GM20431 (cell line): ENCODE data around the gene SLC26A8.
"Not testable (repeated sequence)": the region's sequence is repeated elsewhere in the genome, so short reads cannot be mapped to it uniquely, and the experiment has no call there.

Source experiments
- in situ Hi-C: fragments of 300-500 bp; cut with MseI, MboI; formaldehyde crosslinking; loops from one replicate; pipeline ENCODE4 v1.15.0; 2020; ENCODE audit warnings: low sequenced_read_pairs; ENCODE audit not compliant: unreplicated experiment

SLC26A8 gene

DNA sequence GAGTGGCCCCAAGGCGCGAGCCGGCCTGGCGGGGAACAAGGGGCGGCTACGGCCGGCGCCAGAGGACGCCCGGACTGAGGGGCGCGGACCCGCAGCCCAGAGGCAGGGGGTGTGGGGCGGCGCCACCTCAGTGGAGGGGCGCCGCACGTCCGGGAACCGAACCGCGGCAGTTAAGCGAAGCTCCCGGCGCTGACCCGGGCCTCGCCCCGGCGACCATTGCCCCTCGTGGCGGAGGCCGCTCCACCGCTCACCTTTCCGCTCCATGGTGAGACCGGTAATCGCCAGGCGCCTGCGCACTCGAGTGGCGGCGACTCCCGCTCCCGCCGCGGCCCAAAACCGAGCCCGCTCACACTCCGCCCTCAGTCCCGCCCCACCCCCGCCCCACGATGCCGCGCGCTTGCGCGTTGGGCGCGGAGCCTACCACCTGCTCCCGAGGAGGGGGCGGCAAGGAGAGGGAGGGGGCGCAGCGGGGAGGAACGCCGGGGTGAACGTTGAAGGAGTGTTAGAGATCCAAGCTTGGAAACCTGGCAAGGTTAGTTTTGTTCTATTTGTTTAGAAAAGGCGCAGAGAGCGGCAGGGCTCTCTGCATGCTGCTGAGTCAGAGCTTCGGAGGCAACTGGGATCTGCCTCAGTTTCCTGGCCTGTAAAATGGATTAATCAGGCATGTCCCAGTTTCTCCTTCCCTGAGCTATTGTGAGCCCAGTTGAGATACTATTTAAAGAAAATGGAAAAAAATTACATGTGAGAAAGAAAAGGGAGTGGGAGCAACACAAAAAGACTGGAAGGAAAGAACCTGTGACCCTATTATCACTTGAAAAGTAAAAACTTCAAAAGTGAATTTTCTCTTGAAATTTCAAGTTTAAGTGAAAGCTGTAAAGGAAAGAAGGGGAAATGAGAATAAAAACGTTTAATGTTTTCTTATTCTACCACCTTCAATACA is 103.4 kb downstream of the SLC26A8 start, which contains the start of gene SRPK1:
TSS of gene SRPK1 (minus strand) at position 306 of the 940 bp plus-strand sequence. CDS start at position 264, 42 bp downstream.
- in situ Hi-C loops = no loop called here

DNA sequence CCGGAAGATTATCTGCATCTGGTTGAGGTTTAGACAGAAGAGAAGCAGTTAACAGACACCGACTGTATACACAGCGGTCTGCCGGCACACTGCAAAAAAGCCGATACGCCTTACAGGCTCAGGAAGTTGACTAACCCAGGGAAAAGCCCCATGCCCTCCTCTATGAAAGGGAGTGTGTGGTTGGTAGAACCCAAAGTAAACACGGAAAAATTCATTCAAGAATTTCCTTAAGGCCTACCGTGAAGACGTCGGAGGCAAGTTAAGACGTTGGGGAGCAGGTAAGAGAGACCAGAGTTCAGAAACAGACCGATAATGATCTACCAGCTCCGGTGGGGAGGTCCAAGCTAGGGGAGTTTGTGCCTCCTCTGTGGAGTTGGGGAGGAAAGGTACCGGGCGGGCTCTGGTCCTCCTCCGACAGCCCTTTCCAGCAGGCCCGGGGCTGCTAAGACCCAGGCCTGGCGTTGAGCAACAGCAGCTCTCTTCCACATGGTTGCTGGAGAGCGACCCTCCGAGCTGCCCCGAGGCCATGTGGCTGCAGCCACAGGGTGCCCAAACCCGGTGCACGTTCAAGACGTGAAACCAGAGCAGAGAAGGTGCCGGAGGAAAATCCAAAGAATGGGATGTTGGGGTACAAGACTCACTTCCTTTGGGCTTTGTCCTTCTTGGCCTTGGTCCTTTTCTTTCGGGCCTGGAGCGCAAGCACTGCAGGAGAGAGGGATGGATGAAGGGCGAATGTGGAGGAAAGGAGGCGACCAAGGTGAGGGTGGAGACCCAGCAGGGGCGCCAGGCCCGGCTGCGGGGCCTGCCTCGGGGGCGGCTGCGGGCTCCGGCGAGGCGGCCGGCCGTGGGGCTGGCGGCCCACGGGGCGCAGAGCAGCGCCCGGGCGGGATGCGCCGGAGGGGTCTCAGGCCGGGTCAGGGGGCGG is 104.4 kb downstream of the SLC26A8 start:
- in situ Hi-C loops = no loop called here

DNA sequence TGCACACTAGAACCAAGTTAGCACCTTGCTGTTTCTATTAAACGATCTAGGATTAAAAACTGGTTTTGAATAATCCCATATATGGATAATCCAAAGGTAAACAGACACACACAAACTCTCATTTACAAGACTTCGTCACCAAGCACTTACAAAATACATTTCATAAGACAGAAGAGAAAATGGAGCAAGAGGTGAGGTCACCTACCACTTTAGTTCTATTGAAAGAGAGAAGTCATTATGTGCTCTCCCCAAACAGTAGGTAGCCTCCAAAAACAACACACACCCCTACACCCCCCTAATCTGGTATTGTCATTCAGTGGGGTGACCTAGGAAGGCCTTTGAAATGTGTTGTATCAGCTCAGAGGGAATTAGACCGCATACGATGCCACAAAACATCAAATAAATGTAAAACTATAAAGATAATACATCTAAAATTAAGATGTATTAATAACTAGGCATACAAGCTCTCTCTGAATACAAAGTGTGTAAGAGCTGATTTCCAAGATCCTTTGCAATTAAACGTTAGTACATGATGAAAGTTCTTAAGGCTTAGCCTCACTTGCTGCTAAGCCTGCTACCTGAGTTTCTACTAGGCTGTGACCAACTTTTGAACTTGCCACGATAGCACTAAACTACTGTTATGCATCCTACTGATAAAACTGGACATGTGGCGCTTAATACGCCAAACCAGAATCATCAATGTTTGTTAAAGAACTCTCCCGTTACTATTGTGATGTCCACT is 105.2 kb downstream of the SLC26A8 start:
- in situ Hi-C loops = no loop called here

DNA sequence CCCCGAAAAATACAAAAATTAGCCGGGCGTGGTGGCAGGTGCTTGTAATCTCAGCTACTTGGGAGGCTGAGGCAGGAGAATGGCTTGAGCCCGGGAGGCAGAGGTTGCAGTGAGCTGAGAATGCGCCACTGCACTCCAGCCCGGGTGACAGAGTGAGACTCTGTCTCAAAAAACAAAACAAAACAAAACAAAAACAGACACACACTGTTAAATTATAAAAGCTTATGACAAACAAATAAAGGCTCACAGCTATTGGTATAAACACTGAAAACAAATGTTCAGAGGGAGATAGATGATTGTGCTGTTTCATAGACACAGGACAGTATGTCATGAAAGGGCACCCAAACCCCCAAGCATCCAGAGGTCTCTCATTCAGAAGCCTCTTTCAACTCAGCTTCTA is 107.5 kb downstream of the SLC26A8 start:
- in situ Hi-C loops = not testable (repeated sequence)

DNA sequence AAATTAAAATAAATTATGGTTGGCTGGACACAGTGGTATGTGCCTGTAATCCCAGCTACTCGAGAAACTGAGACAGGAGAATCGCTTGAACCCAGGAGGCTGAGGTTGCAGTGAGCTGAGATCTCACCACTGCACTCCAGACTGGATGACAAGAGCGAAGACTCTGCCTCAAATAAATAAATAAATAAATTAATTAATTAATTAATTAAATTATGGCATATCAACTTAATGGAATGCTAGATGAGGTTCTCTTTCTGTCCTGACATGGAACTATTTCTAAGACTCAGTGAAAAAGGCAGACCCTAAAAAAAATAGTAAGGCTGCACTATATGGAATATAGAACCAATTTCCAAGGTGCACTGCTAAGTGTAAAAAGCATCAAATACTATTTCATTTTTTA is 108.4 kb downstream of the SLC26A8 start:
- in situ Hi-C loops = no loop called here

DNA sequence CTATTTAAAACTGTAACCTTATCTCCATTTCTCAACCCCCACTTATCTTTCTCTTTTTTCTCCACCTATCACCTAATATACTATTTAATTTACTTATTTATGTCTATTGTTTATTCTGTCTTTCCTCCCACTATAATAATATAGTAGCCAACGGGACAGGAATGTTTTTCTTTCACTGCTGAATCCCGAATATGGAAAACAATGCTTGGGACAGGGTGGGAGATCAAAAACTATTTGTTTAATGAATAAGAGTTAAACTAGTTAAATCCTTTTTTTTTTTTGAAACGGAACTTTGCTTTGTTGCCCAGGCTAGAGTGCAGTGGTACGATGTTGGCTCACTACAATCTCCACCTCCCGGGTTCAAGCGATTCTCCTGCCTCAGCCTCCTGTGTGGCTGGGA is 109.9 kb downstream of the SLC26A8 start:
- in situ Hi-C loops = no loop called here

DNA sequence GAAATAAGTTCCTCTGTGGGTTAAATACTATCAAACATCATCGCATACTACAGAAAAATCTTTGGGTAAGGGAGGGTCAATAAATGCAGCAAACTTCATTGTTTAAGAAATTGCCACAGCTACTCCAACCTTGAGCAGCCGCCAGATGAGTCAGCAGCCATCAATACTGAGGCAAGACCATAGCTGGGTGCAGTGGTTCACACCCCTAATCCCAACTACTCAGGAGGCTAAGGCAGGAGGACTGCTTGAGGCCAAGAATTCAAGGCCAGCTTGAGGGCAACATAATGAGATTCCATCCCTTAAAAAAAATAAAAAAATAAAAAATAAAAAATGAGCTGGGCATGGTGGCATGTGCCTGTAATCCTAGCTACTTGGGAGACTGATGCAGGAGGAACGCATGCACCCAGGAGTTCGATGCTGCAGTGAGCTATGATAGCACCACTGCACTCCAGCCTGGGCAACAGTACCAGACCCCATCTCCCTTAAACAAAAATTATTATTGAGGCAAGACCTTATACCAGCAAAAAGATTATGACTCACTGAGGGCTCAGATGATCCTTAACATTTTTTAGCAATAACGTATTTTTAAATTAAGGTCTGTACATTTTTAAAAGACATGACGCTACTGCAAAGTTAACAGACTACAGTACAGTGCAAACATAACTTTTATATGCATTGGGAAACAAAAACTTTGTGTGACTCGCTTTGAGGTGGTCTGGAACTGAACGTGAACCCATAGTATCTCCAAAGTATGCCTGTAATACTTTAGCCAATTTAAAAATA is 112.4 kb downstream of the SLC26A8 start:
- in situ Hi-C loops = no loop called here

DNA sequence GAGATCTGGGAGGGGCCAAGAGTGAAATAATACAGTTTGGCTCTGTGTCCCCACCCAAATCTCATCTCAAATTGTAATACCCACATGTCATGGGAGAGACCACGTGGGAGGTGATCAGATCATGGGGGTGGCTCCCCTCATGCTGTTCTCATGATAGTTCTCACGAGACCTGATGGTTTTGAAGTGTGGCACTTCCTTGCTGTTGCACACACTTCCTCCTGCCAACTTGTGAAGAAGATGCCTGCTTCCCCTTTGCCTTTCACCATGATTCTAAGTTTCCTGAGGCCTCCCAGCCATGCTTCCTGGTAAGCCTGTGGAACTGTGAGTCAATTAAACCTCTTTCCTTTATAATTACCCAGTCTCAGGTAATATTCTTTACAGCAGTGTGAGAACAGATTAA is 114.9 kb downstream of the SLC26A8 start:
- in situ Hi-C loops = not testable (repeated sequence)

DNA sequence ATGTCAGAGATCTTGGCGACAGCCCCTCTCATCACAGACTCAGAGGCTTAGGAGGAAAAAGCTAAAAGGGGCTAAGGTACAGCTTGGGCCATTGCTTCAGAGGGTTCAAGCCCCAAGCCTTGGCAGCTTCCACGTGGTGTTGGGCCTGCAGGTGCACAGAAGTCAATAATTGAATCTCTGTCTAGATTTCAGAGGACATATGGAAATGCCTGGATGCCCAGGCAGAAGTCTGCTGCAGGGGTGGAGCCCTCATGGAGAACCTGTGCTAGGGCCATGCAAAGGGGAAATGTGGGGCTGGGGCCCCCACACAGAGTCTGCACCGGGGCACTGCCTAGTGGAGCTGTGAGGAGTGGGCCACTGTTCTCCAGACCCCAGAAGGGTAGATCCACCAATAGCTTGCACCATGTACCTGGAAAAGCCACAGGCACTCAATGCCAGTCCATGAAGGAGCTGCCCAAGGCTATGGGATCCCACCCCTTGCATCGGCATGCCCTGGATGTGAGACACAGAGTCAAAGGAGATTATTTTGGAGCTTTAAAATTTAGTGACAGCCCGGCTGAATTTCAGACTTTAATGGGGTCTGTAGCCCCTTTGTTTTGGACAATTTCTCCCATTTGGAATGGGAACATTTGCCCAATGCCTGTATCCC is 115.6 kb downstream of the SLC26A8 start:
- in situ Hi-C loops = not testable (repeated sequence)

DNA sequence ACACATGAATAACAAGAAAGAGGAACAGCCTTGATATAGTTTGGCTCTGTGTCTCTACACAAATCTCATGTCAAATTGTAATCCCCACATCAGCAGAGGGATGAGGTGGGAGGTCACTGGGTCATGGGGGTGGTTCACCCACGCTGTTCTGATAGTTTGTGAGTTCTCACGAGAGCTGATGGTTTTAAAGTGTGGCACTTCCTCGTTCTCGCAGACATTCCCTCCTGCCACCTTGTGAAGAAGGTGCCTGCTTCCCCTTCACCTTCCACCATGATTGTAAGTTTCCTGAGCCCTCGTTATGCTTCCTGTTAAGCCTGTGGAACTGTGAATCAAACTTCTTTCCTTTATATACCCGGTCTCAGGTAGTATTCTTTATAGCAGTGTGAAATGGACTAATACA is 116.7 kb downstream of the SLC26A8 start:
- in situ Hi-C loops = no loop called here

DNA sequence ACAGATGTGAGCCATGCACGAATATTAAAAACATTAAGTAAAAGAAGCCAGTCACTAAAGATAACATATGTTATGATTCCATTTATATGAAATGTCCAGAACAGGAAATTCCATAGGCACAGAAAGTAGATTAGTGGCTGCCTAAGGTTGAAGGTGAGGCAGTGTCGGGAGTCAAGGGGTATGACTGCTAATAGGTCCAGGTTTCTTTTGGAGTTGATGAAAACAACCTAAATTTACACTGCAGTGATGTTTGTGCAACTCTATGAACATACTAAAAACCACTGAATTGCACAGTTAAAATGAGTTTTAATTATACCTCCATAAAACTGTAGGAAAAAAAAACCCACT is 118.0 kb downstream of the SLC26A8 start:
- in situ Hi-C loops = no loop called here

DNA sequence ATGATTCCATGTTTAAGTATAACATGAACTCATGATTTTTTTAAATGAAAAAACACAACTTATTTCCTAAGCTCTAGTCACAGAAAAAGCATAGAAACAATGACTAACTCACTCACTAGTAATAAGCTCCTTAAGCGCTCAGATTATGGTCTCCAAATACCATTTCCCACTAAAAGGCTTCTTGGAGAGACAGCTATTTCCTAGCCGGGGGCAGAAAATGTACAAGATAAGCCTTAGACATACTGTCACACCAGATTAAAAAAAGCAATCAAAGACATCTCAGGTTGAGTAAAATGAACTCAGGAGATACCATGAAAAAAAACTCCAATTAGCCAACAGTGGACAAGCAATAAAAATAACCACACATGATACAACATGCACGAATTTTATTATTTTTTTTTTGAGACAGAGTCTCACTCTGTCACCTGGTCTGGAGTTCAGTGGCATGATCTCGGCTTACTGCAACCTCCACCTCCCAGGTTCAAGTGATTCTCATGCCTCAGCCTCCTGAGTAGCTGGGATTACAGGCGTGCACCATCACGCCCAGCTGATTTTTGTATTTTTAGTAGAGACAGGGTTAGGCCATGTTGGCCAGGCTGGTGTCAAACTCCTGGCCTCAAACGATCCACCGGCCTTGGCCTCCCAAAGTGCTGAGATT is 118.5 kb downstream of the SLC26A8 start:
- in situ Hi-C loops = no loop called here

DNA sequence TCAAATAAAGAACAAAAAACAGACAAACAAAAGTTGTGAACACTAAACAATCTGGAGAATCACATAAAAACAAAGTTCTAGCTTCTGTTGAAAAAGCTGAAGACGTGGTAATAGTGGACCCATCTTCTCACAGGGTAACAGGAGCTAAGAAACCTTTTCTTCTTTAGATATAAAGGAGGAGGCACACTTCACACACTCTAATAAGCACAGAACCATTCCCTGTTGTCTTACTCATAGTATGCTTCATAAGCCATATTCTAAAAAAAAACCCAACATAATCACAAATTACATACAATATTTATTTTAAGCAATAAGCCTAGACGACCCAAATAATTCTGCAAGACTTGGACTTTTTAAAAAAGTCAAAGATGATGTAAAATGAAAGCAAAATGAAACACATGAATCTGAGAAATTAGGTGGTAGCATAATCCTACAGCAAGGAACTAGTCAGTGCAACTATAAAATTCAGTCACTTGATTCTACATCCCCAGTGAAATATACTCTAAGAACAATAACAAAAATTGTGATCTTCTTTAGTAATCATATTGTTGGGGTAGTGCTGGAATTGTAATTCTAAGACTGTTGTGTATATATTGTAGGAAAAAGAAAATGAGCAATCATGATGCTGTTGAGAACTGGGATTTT is 119.2 kb downstream of the SLC26A8 start:
- in situ Hi-C loops = no loop called here

DNA sequence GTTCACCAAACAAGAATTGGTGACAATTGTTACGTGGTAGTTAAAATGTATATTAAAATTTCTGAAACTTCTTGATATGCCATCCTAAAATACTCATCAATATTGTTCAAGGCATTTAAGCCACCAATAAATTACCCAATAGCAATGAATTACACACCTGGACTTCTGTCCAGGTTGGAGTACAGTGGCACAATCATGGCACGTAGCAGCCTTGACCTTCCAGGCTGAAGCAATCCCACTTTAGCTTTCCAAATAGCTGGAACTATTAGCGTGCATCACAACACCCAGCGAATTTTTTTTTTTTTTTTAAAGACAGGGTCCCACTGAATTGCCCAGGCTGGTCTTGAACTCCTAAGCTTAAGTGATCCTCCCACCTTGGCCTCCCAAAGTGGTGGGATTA is 120.8 kb downstream of the SLC26A8 start:
- in situ Hi-C loops = no loop called here

DNA sequence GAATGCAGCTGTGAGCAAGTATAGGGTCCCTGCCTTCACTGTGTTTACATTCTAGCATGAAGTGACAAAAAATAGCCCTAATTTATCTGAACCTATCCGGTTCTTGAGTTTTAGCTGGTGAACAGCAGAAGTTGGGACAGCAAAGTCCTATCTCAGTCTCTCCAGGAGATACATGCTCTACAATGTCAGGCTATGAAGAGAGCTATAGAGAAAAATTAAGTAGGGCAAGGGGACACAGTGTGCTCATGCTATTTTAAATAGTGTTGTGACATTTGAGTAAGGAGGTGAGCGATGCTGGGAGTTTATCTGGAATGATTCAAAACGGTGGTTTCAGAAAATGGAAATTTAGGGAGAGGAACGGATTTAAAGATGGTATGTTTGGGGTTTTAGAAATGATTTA is 124.0 kb downstream of the SLC26A8 start:
- in situ Hi-C loops = no loop called here

DNA sequence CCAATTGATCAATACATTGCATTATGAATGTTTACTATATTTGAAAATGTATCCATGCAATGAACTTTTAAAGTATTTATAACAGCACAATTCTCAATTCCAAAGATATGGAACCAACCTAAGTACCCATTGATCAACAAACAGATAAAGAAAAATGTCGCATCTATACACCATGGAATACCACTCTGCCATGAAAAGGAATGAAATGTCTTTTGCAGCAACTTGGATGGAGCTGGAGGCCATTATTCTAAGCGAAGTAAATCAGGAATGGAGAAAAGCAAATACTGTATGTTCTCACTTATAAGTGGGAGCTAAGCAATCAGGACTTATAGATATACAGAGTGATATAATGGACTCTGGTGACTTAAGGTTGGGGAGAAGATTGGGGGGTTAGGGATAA is 126.4 kb downstream of the SLC26A8 start:
- in situ Hi-C loops = no loop called here

DNA sequence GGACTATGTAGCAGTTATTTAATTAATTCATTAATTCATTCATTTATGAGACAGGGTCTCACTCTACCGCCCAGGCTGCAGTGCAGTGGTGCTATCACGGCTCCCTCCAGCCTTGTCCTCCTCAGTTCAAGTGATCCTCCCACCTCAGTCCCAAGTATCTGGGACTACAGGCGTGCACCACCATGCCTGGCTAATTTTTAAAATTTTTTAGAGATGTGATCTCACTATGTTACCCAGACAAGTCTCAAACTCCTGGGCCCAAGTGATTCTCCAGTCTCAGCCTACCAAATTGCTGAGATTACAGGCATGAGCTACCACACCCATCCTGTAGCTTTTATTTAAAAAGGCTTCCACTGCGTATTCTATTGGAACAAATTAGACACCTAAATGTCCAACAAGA is 127.0 kb downstream of the SLC26A8 start:
- in situ Hi-C loops = no loop called here

DNA sequence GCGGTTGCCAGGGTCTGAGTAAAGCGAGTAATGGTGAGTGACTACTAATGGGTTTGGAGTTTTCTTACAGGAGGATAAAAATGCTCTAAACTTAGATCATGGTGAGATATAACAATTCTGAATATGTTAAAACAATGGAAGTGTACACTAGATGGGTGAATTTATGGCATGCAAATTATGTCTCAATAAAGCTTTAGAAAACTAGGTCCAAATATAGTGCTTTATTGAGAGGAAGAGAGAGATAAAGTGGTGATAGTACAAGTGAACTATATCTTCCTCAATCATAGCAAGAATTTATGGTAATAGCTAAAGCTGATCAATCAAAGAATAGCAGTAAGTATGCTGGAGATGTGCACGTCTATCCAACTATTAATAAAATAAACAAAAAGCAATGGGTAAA is 127.4 kb downstream of the SLC26A8 start:
- in situ Hi-C loops = no loop called here
